HFF-Myc (cell line): Measurements from ENCODE around the gene CUX1.
"Not testable (repeated sequence)": the region's sequence is repeated elsewhere in the genome, so short reads cannot be mapped to it uniquely, and the experiment has no call there.

Experiments used
- DNase-seq: peaks from one replicate; pipeline ENCODE4 v3.0.0-alpha.2; 2011; ENCODE audit warnings: low read depth; ENCODE audit errors: extremely low read depth
- H3K4me3 ChIP-seq: replicated peaks from 2 replicates; pipeline ENCODE4 v1.5.1; 2011; ENCODE audit warnings: low read depth, mild to moderate bottlenecking, control low read depth, low read length
- TF ChIP-seq, protein P1 (sequence below): IDR thresholded peaks from 2 replicates; pipeline ENCODE4 v1.5.1; 2012; ENCODE audit warnings: mild to moderate bottlenecking, low read depth, low read length, control low read depth; ENCODE audit errors: missing control alignments

Gene CUX1

DNA sequence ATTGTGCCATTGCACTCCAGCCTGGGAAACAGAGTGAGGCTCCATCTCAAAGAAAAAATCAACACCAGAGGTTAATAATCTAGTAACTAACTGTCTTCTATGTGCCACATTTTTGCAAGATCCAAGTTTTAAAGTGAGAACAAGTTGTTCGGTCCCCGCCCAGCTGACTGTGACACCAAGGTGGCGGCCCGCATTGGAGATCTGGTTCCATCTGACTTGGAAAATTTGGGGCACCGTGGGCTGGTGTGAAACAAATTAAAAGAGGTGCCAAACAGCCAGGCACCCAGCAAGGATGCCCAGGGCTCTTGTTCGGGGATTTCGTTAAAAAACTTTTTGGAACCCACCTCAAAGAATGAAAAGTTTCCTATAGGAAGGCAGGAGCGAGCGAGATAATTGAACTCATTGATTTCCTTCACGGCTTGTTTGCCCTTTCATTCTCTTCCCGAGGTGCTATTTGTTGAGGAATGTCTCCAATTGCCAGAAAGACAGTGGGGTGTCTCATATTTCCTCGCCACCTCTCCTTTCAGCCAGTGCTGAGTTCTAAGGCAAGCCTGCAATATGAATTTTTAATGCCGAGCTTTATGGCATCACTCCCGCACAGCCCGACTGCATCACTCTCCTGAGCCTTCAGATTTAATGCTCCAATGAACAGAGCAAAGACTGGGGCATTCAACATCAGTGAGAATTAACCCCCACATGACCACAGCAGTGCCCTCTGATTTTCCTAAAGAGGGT is 312.4 kb downstream of the CUX1 start:
- DNase-seq: no peak
- H3K4me3 ChIP-seq: no peak overlapping the region
- TF ChIP-seq, protein P1, sequence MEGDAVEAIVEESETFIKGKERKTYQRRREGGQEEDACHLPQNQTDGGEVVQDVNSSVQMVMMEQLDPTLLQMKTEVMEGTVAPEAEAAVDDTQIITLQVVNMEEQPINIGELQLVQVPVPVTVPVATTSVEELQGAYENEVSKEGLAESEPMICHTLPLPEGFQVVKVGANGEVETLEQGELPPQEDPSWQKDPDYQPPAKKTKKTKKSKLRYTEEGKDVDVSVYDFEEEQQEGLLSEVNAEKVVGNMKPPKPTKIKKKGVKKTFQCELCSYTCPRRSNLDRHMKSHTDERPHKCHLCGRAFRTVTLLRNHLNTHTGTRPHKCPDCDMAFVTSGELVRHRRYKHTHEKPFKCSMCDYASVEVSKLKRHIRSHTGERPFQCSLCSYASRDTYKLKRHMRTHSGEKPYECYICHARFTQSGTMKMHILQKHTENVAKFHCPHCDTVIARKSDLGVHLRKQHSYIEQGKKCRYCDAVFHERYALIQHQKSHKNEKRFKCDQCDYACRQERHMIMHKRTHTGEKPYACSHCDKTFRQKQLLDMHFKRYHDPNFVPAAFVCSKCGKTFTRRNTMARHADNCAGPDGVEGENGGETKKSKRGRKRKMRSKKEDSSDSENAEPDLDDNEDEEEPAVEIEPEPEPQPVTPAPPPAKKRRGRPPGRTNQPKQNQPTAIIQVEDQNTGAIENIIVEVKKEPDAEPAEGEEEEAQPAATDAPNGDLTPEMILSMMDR: no peak

DNA sequence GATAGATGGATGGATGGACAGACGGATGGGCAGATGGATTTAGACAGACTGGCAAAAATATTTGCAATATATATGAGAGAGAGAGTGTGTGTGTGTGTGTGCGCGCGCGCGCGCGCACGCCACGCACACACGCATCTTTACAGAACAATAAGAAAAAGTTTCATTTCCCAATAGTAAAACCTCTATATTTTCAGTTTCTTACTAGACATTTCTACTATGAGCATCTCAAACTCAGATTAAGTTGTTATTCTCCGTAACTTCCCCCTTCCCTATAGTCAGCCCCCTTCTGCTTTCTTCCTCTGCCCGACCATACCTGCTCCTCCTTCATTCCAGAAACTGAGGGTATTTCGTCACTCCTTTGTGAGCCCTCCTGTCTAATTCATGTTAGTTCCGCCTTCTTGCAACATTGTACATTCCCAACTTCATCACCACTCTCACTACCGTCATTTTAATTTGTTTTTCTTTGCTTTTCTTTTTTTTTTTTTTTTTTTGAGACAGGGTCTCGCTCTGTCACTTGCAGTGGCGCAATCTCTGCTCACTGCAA is 314.9 kb downstream of the CUX1 start:
- no peak overlapping the region for H3K4me3 ChIP-seq
- TF ChIP-seq, protein P1: no peak
- no peak for DNase-seq

DNA sequence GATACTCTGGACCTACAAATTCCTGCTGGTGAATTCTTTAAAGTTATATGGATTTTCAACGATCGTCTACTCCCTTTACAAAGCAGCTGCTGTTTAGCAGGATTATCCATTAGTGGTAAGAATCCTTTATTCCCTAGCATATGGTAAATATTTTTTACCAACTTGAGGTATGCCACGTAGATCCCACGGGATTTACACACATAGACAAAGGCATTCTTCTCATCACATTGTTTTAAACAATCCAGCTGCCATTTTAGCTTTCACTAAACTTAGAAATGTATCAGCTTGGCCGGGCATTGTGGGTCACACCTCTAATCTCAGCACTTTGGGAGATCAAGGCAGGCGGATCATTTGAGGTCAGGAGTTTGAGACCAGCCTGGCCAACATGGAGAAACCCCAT is 321.2 kb downstream of the CUX1 start:
- DNase-seq: no peak

DNA sequence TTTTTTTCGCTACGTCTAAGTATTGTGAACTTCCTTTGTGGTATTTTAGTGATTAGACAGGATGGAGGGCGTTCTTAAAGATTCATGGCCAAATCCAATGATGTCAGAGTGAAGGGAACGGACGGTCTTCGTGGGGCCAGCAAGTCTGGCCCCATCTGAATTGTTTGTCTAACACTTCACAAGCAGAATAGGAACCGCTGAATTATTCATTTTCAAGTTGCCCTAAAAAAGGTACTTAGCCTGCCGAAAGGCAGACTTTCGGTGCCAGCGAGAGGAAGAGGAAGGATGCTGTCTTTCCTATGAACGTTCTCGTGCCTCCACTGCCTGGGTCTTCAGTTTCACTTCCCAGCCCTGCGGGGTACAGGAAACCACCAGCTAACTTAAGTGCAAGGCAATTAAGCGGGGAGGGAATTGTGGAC is 323.5 kb downstream of the CUX1 start:
- DNase-seq: no peak
- TF ChIP-seq, protein P1: no peak

More for the DNA sequence above, 321.2 kb downstream of the CUX1 start:
- H3K4me3 ChIP-seq: no peak overlapping the region
- TF ChIP-seq, protein P1: no peak

DNA sequence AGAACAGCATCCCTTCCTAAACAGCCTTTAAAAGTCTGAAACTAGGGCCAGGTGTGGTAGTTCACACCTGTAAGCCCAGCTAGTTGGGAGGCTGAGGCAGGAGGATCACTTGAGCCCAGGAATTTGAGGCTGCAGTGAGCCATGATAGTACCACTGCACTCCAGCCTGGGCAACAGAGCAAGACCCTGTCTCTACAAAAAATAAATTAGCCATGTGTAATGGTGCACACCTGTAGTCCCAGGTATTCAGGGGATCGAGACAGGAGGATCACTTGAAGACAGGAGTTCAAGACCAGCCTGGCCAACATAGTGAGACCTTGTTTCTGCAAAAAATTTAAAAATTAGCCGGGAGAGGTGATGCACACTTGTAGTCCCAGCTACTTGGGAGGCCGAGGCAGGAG is 325.0 kb downstream of the CUX1 start:
- H3K4me3 ChIP-seq, DNase-seq: not testable (repeated sequence)

More for the DNA sequence above, 323.5 kb downstream of the CUX1 start:
- no peak overlapping the region for H3K4me3 ChIP-seq

DNA sequence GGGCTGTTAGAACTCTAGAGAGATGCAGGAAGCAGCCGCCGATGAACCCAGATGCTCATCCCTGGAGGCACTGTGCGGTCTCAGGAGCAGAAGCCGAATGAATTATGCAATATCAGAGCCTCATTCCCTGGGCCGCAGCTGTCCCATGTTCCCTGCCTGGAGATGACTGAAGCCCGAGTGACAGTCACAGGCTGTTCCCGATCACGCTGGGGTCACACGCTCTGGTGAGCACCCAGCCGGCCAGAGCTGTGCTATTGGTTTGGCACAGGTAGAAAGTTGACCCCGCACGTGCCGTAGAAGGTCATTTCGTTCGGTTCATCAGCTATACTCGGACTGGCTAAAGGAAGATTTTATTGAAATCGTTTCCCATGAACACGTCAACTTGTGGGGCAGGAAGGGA is 328.7 kb downstream of the CUX1 start:
- TF ChIP-seq, protein P1: no peak
- DNase-seq: no peak
- no peak overlapping the region for H3K4me3 ChIP-seq

DNA sequence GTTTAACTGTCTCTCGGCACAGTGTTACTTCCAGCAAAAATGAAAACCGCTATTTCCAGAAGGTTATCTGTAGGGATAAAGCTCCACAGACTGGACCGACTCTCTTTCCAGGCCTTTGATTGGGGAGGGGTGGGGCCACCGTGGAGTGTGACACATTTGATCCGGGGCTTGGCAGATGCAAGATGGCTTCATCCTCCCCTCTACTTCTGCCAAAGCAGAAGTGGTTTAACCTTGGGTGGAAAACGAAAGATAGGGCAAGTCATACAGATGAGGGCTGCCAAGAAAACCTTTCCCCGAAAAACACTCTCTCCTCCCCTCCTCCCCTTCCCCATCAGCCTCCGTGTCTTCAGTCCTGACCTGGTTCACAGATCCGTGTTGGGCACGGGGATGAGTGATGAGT is 329.6 kb downstream of the CUX1 start:
- H3K4me3 ChIP-seq: no peak overlapping the region
- TF ChIP-seq, protein P1: no peak
- no peak for DNase-seq
